Measurements from ENCODE around the gene DNAJC27. TPM values are rescaled to one million over a fixed set of nuclear protein-coding genes. Genes with fewer than 3 reads are reported as not detected.

The DNAJC27 gene
- total and polyA plus RNA-seq, 8 donors: 1.8 to 4.7 (median 3.2) TPM

DNA sequence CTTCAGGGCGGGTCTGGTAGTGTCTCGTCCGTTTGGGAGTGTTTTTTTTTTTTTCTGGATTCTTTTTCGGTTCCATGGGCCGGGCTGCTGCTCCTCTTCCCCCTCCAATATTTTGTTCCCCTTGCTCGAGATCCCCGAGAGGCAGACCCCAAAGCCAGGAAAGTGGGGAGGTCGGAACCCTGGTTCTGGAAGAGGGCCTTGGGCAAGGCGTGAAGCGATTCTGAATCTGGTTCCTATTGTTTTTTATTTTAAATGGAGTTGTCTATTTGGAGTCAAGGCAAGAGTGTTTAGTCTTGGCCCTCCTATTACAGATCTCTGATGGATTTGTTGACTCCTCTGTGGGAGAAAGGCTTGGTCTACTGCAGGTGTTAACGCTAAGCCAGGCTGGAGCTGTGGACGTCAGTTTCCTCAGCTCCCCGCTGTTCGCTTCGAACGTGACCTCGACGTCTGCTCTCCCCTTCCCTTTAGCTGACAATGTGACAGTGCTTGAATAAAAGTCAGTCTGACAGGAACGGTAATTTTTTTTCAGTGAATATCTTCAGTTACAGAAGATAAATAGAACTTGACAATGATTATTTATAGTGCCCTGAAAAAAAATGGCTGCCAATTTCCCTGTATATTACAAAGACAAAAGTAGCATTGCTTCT is 683 bp upstream of the DNAJC27 start:
- 0% methylated on average over 19 of the region's 19 CpGs for WGBS, 2 donors
- Histone ChIP-seq H3K27me3 (no peaks in the 10 kb centered on the region), H3K27ac (peak overlapping the region; percentile 98 to 100 (median 98)), H3K4me1 (peaks cover 0 to 12% (median 6%) of the 10 kb centered on the region in 3 donors), H3K36me3 (peaks cover 0 to under 1% (median 0%) of the 10 kb centered on the region in 3 donors), H3K9me3 (no peaks in the 10 kb centered on the region), H3K4me3 (peak overlapping the region; percentile 48 to 68 (median 66))
- FAIRE-seq (no peak), DNase-seq (peak in 5 of 6 donors; percentile 39 to 69 (median 50)), ATAC-seq (peak; percentile 24 to 39 (median 33))
- intact Hi-C loops (cut with DNase I): loop anchor here in 1 of 3 donors (10.0 kb wide), 1 partner anchor 162 kb away; no protein-coding TSS in a partner anchor
- TF ChIP-seq, protein P1, sequence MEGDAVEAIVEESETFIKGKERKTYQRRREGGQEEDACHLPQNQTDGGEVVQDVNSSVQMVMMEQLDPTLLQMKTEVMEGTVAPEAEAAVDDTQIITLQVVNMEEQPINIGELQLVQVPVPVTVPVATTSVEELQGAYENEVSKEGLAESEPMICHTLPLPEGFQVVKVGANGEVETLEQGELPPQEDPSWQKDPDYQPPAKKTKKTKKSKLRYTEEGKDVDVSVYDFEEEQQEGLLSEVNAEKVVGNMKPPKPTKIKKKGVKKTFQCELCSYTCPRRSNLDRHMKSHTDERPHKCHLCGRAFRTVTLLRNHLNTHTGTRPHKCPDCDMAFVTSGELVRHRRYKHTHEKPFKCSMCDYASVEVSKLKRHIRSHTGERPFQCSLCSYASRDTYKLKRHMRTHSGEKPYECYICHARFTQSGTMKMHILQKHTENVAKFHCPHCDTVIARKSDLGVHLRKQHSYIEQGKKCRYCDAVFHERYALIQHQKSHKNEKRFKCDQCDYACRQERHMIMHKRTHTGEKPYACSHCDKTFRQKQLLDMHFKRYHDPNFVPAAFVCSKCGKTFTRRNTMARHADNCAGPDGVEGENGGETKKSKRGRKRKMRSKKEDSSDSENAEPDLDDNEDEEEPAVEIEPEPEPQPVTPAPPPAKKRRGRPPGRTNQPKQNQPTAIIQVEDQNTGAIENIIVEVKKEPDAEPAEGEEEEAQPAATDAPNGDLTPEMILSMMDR (IDR thresholded peaks at IDR 0.05): no peak

- intact Hi-C loops (cut with DNase I): loop anchor here in 1 of 3 donors (10.0 kb wide), 1 partner anchor 164 kb away; no protein-coding TSS in a partner anchor
- TF ChIP-seq, protein P1 (IDR thresholded peaks at IDR 0.05): no peak
- FAIRE-seq: no peak
- Histone ChIP-seq H3K4me1 (peaks cover 0 to 12% (median 6%) of the 10 kb centered on the region in 3 donors), H3K9me3 (no peaks in the 10 kb centered on the region), H3K36me3 (peaks cover 0 to 13% (median 6%) of the 10 kb centered on the region in 3 donors), H3K4me3 (peak overlapping the region; percentile 48 to 68 (median 66)), H3K27me3 (no peaks in the 10 kb centered on the region), H3K27ac (peak overlapping the region; percentile 98 to 100 (median 98))
- 0% methylated on average over 23 of the region's 23 CpGs for WGBS, 2 donors
- no peak for DNase-seq
- ATAC-seq: peak; percentile 1 to 7 (median 4)
Observed at GRCh38 chr2:24971286-24971535, 544 bp downstream of the DNAJC27 start.

- peak overlapping the region; percentile 98 to 100 (median 98) for H3K27ac ChIP-seq
- intact Hi-C loops (cut with DNase I): loop anchor here in 1 of 3 donors (10.0 kb wide), 1 partner anchor 164 kb away; no protein-coding TSS in a partner anchor
Observed at GRCh38 chr2:24970483-24971285, 1.1 kb downstream of the DNAJC27 start.

DNA sequence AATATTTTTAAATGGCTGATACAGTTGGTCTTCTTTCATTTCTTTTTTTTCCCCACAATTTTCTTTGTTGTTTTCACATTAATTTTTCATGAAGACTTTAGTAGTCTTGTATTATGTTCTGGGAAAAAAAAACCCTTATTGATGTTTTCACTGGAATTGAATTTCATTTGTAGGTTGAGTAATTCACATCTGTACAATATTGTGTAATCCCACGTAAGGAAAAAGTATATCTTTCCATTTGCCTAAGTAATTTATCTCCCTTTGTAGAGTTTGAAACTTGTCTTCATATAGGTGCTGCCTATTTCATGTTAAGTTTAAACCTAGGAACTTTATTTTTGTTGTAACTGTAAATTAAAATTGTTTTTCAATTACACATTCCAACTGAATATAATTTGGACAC is 2.0 kb downstream of the DNAJC27 start:
- H3K27me3 ChIP-seq: no peaks in the 10 kb centered on the region
- 57 to 62% methylated on average over 1 of the region's 1 CpG for WGBS, 2 donors
- peaks cover 0 to 12% (median 6%) of the 10 kb centered on the region in 3 donors for H3K4me1 ChIP-seq
- DNase-seq (no peak), FAIRE-seq (no peak), ATAC-seq (no peak)
- no peak overlapping the region for H3K4me3 ChIP-seq
- H3K9me3 ChIP-seq: no peaks in the 10 kb centered on the region
- intact Hi-C loops (cut with DNase I): loop anchor here in 1 of 3 donors (10.0 kb wide), 1 partner anchor 165 kb away; no protein-coding TSS in a partner anchor
- no peak overlapping the region for H3K27ac ChIP-seq
- TF ChIP-seq, protein P1 (IDR thresholded peaks at IDR 0.05): no peak
- peaks cover 0 to 16% (median 6%) of the 10 kb centered on the region in 3 donors for H3K36me3 ChIP-seq

More at GRCh38 chr2:24970483-24971285, 1.1 kb downstream of the DNAJC27 start:
- peaks cover 0 to 15% (median 6%) of the 10 kb centered on the region in 3 donors for H3K36me3 ChIP-seq
- no peak for ATAC-seq
- no peaks in the 10 kb centered on the region for H3K27me3 ChIP-seq
- WGBS, 2 donors: 47 to 52% methylated on average over 27 of the region's 27 CpGs
- H3K4me1 ChIP-seq: peaks cover 0 to 12% (median 6%) of the 10 kb centered on the region in 3 donors
- TF ChIP-seq, protein P1 (IDR thresholded peaks at IDR 0.05): no peak
- peak in 1 of 6 donors; percentile 15 for DNase-seq
- no peaks in the 10 kb centered on the region for H3K9me3 ChIP-seq
- no peak for FAIRE-seq
- peak overlapping the region; percentile 48 to 68 (median 66) for H3K4me3 ChIP-seq

Data from pancreas (tissue), 10 donors.